Trophoblast cell (in vitro differentiated cells and primary cell): ENCODE data around the gene DRAM2.

Experiments used
- DNase-seq, 2 donors: peaks; one replicate each; pipeline ENCODE4 v3.0.0-alpha.2; 2016
- H2AFZ ChIP-seq: 2 replicates; pipeline ENCODE4 v1.6.1; 2013; ENCODE audit warnings: low read length, moderate library complexity, mild to moderate bottlenecking; ENCODE audit not compliant: insufficient read depth, poor library complexity
- H2AK5ac ChIP-seq: 2 replicates; pipeline ENCODE4 v1.6.1; 2013; ENCODE audit warnings: mild to moderate bottlenecking, low read length
- H2BK120ac ChIP-seq: 2 replicates; pipeline ENCODE4 v1.6.1; 2013; ENCODE audit warnings: low read length, mild to moderate bottlenecking, moderate library complexity; ENCODE audit not compliant: insufficient read depth, poor library complexity
- H2BK12ac ChIP-seq: 2 replicates; pipeline ENCODE4 v1.6.1; 2013; ENCODE audit warnings: mild to moderate bottlenecking, low read length, moderate library complexity
- H2BK5ac ChIP-seq: 2 replicates; pipeline ENCODE4 v1.6.1; 2013; ENCODE audit warnings: low read length, low read depth, moderate library complexity, mild to moderate bottlenecking; ENCODE audit not compliant: poor library complexity
- H3K14ac ChIP-seq: 2 replicates; pipeline ENCODE4 v1.6.1; 2013; ENCODE audit warnings: mild to moderate bottlenecking, low read length
- H3K18ac ChIP-seq: 2 replicates; pipeline ENCODE4 v1.6.1; 2013; ENCODE audit warnings: mild to moderate bottlenecking, low read length
- H3K23ac ChIP-seq: 2 replicates; pipeline ENCODE4 v1.6.1; 2013; ENCODE audit warnings: low read length
- H3K27ac ChIP-seq: 2 replicates; pipeline ENCODE4 v1.5.1; 2013; ENCODE audit warnings: low read depth, mild to moderate bottlenecking, inconsistent platforms, low read length, moderate library complexity
- H3K27me3 ChIP-seq: 2 replicates; pipeline ENCODE4 v1.6.1; 2013; ENCODE audit warnings: inconsistent platforms, mild to moderate bottlenecking, low read length, moderate library complexity; ENCODE audit not compliant: insufficient read depth
- H3K36me3 ChIP-seq, 2 experiments: 1 replicate in 1 of 2; 2 replicates in 1 of 2; pipeline ENCODE4 v1.6.1; 2013; ENCODE audit warnings: low read length in 2 of 2, mild to moderate bottlenecking in 2 of 2, moderate library complexity in 1 of 2; ENCODE audit not compliant: insufficient read depth in 2 of 2, control insufficient read depth in 1 of 2
- H3K4ac ChIP-seq: 2 replicates; pipeline ENCODE4 v1.6.1; 2013; ENCODE audit warnings: low read depth, mild to moderate bottlenecking, low read length, moderate library complexity
- H3K4me1 ChIP-seq, 2 experiments: 1 replicate in 1 of 2; 2 replicates in 1 of 2; pipeline ENCODE4 v1.6.1; 2013; ENCODE audit warnings: low read length in 2 of 2, mild to moderate bottlenecking in 2 of 2, moderate library complexity in 1 of 2; ENCODE audit not compliant: insufficient read depth in 2 of 2, control insufficient read depth in 1 of 2
- H3K4me2 ChIP-seq: 2 replicates; pipeline ENCODE4 v1.6.1; 2013; ENCODE audit warnings: inconsistent platforms, mild to moderate bottlenecking, low read length, moderate library complexity
- H3K4me3 ChIP-seq: 2 replicates; pipeline ENCODE4 v1.5.1; 2013; ENCODE audit warnings: mild to moderate bottlenecking, low read depth, low read length, inconsistent platforms
- H3K79me1 ChIP-seq: one replicate; pipeline ENCODE4 v1.6.1; 2013; ENCODE audit warnings: low read length
- H3K79me2 ChIP-seq: 2 replicates; pipeline ENCODE4 v1.6.1; 2013; ENCODE audit warnings: low read length, mild to moderate bottlenecking; ENCODE audit not compliant: control insufficient read depth, insufficient read depth, poor library complexity
- H3K9ac ChIP-seq: 2 replicates; pipeline ENCODE4 v1.6.1; 2013; ENCODE audit warnings: mild to moderate bottlenecking, low read length
- H3K9me3 ChIP-seq: 2 replicates; pipeline ENCODE4 v1.6.1; 2013; ENCODE audit warnings: low read depth, mild to moderate bottlenecking, control low read depth, inconsistent platforms, low read length; ENCODE audit not compliant: insufficient read depth
- H4K12ac ChIP-seq: 2 replicates; pipeline ENCODE4 v1.6.1; 2013; ENCODE audit warnings: low read depth, mild to moderate bottlenecking, low read length, moderate library complexity
- H4K8ac ChIP-seq: 2 replicates; pipeline ENCODE4 v1.6.1; 2013; ENCODE audit warnings: low read depth, mild to moderate bottlenecking, low read length, moderate library complexity
- H4K91ac ChIP-seq: one replicate; pipeline ENCODE4 v1.6.1; 2013; ENCODE audit warnings: low read depth, mild to moderate bottlenecking, low read length, moderate library complexity
- WGBS: extraction: QIAGEN DNeasy Blood & Tissue Kit; methylation state at CpG from one replicate; pipeline ENCODE4 v1.1.7; 2013; ENCODE audit warnings: missing lambda C conversion rate; ENCODE audit not compliant: insufficient read length, insufficient coverage; ENCODE audit errors: extremely low coverage; 5-methylcytosine and 5-hydroxymethylcytosine counted together

Gene DRAM2

DNA sequence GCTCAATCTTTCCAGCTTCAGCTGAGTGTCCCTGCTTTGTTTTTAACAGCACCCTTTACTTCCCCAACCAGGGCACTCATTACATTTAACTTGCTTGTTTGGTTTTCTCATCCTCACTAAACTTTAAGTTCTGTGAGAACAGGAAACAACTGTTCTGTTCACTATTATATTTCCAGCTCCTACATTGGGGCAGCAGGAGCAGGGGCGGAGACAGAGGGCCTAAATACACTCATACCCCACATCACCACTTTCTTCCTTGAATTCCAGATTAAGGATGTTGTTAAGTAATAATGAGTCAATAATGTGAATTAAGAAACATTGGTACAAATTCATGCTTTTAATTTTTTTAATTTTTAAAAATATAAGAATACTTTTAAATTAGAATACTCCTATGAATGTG is 6.0 kb downstream of the DRAM2 start:
- no peak for DNase-seq
- H3K79me1 ChIP-seq: no peaks in the 10 kb centered on the region
- H3K23ac ChIP-seq: no peak overlapping the region
- no peak overlapping the region for H2BK120ac ChIP-seq
- H3K4ac ChIP-seq: no peak overlapping the region
- no peaks in the 10 kb centered on the region for H3K79me2 ChIP-seq
- no CpG with 5 or more reads among the region's 1 CpG for WGBS
- no peak overlapping the region for H3K4me3 ChIP-seq
- H2AK5ac ChIP-seq: no peak overlapping the region
- H4K8ac ChIP-seq: no peak overlapping the region
- peaks cover 0 to 1% of the 10 kb centered on the region in 2 experiments for H3K4me1 ChIP-seq
- H3K9me3 ChIP-seq: no peaks in the 10 kb centered on the region
- H2BK5ac ChIP-seq: no peak overlapping the region
- H2AFZ ChIP-seq: no peak overlapping the region
- no peak overlapping the region for H4K91ac ChIP-seq
- H3K36me3 ChIP-seq: peaks cover 8% of the 10 kb centered on the region in 2 experiments
- no peak overlapping the region for H3K4me2 ChIP-seq
- H3K9ac ChIP-seq: no peak overlapping the region
- H3K18ac ChIP-seq: no peak overlapping the region
- no peak overlapping the region for H3K14ac ChIP-seq
- H3K27ac ChIP-seq: peak overlapping the region; percentile 3
- H2BK12ac ChIP-seq: no peak overlapping the region
- H3K27me3 ChIP-seq: no peaks in the 10 kb centered on the region
- H4K12ac ChIP-seq: no peak overlapping the region

DNA sequence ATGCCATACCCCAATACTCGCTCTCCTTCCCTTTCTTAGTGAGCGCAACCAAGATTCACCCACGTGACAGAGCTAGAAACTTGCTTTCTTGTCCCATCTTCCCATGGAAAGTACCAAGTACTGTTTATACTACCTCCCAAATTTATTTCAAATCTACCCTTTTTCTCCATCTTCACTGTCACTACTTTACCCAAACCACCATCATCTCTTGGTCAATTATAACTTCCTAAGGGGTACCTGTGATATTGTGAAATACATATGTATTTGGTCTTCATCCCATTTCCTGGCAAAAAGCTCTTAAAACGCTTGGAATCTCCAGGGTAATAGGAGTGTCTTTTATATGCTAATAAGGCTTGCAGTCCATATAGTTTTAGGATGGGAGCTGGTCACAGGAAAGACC is 8.2 kb downstream of the DRAM2 start:
- no peak overlapping the region for H3K4me2 ChIP-seq
- H3K36me3 ChIP-seq: peaks cover 7 to 10% of the 10 kb centered on the region in 2 experiments
- H3K14ac ChIP-seq: no peak overlapping the region
- no peak overlapping the region for H3K27ac ChIP-seq
- H3K4me3 ChIP-seq: no peak overlapping the region
- DNase-seq: no peak
- H2AK5ac ChIP-seq: no peak overlapping the region
- no CpG with 5 or more reads among the region's 4 CpGs for WGBS
- no peak overlapping the region for H4K8ac ChIP-seq
- H3K23ac ChIP-seq: no peak overlapping the region
- H3K27me3 ChIP-seq: no peaks in the 10 kb centered on the region
- no peak overlapping the region for H3K9ac ChIP-seq
- H3K79me2 ChIP-seq: no peaks in the 10 kb centered on the region
- H2BK120ac ChIP-seq: no peak overlapping the region
- H4K12ac ChIP-seq: no peak overlapping the region
- no peak overlapping the region for H2AFZ ChIP-seq
- H3K4me1 ChIP-seq: no peaks in the 10 kb centered on the region
- H3K9me3 ChIP-seq: no peaks in the 10 kb centered on the region
- H4K91ac ChIP-seq: no peak overlapping the region
- H3K18ac ChIP-seq: no peak overlapping the region
- H2BK12ac ChIP-seq: no peak overlapping the region
- no peaks in the 10 kb centered on the region for H3K79me1 ChIP-seq
- H3K4ac ChIP-seq: no peak overlapping the region
- no peak overlapping the region for H2BK5ac ChIP-seq

DNA sequence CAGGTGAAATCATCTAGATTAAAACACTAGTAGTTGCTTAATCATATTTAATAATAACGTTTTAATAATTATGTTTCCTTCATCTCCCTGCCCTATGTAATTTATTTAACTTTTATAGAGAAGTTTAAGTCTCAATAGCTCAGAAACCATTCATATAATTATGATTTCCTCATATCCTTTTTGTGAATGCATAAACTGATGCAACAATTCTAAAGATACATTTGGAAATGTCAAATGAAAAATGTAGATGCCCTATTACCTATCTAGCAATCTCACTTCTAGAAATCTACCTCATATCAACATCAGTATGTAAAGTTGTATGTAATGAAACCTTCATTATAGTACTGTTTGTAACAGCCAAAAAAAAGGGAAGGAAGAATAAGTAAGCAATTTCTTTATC is 10.5 kb downstream of the DRAM2 start:
- no peak overlapping the region for H3K27ac ChIP-seq
- no peak overlapping the region for H3K23ac ChIP-seq
- H4K91ac ChIP-seq: no peak overlapping the region
- no peak overlapping the region for H2AFZ ChIP-seq
- no peaks in the 10 kb centered on the region for H3K79me2 ChIP-seq
- no peaks in the 10 kb centered on the region for H3K9me3 ChIP-seq
- no peak for DNase-seq
- no peak overlapping the region for H3K4me3 ChIP-seq
- H3K4me1 ChIP-seq: no peaks in the 10 kb centered on the region
- H3K14ac ChIP-seq: no peak overlapping the region
- no peak overlapping the region for H3K4me2 ChIP-seq
- WGBS: no CpG with 5 or more reads among the region's 1 CpG
- H3K27me3 ChIP-seq: no peaks in the 10 kb centered on the region
- no peaks in the 10 kb centered on the region for H3K79me1 ChIP-seq
- H3K36me3 ChIP-seq: peaks cover 2 to 8% of the 10 kb centered on the region in 2 experiments
- H3K9ac ChIP-seq: no peak overlapping the region
- no peak overlapping the region for H3K4ac ChIP-seq
- H2BK120ac ChIP-seq: no peak overlapping the region
- H4K8ac ChIP-seq: no peak overlapping the region
- no peak overlapping the region for H2BK12ac ChIP-seq
- H4K12ac ChIP-seq: no peak overlapping the region
- H2BK5ac ChIP-seq: no peak overlapping the region
- H2AK5ac ChIP-seq: no peak overlapping the region
- no peak overlapping the region for H3K18ac ChIP-seq

DNA sequence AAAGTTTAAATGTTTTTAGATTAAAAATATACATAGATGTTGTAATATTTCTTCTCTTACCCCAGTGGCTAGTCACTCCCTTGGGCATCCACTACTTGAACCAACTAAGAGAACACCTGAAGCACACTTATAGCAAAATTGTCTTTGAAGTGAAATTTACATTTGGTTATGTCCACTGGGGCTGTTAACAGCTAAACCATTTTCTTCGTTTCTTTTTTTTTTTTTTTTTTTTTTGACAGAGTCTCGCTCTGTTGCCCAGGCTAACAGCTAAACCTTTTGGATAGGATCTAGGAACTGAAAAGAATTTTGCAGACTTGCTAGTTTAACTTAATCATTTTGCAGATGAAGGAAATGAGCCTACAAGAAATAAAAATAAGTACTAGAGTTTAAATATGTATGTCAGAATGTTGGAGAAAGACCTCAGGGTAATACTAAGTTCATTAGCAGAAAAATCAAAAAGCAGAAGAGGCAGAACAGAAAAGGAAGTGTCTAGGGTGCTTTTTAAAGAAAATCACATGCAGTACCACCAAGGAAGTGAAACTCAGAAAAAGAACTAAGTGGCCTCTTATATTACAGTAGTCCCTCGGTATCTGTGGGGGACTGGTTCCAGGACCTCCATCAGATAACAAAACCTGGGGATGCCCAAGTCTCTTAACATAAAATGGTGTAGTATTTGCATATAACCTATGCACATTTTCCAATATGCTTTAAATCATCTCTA is 11.8 kb downstream of the DRAM2 start:
- Histone ChIP-seq H4K12ac (no peak overlapping the region), H3K18ac (no peak overlapping the region), H2BK12ac (no peak overlapping the region), H2BK5ac (no peak overlapping the region), H2AK5ac (no peak overlapping the region), H3K23ac (no peak overlapping the region), H3K79me1 (no peaks in the 10 kb centered on the region), H3K4me3 (no peak overlapping the region), H3K4me2 (no peak overlapping the region), H2AFZ (no peak overlapping the region), H3K4me1 (no peaks in the 10 kb centered on the region), H4K8ac (no peak overlapping the region), H3K27ac (no peak overlapping the region), H3K79me2 (no peaks in the 10 kb centered on the region), H3K9ac (no peak overlapping the region), H4K91ac (no peak overlapping the region), H3K36me3 (peaks cover 2 to 16% of the 10 kb centered on the region in 2 experiments), H3K4ac (no peak overlapping the region), H3K14ac (no peak overlapping the region), H3K9me3 (no peaks in the 10 kb centered on the region), H3K27me3 (no peaks in the 10 kb centered on the region), H2BK120ac (no peak overlapping the region)
- DNase-seq: peak in 1 of 2 donors; percentile 3
- WGBS: no CpG with 5 or more reads among the region's 3 CpGs
